ENCODE results near the gene TMEM8B. TPM values are rescaled to one million over a fixed set of nuclear protein-coding genes. Genes with fewer than 3 reads are reported as not detected.

The TMEM8B gene
- polyA plus RNA-seq, 3 donors: 2.6 to 11.6 (median 3.8) TPM

DNA sequence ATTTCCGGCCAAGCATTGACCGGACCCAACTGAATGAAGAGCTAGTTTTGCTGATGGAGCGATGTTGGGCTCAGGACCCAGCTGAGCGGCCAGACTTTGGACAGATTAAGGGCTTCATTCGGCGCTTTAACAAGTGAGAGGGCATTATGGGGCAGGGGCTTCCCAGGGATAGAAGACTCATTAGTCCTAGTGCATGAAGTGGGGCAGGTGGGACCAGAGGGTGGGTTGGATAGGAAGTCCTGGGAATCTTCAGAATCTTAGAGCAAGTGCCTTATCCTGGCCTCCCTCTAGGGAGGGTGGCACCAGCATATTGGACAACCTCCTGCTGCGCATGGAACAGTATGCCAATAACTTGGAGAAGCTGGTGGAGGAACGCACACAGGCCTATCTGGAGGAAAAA, 22.9 kb upstream of the TMEM8B start:
- Histone ChIP-seq H4K20me1 (ENCODE audit: insufficient read depth, low read length) (no peaks in the 10 kb centered on the region), H3K4me2 (replicated peaks; ENCODE audit: extremely low read depth, low read length, poor library complexity, severe bottlenecking) (no peak overlapping the region), H3K36me3 (replicated peaks in 1 of 2; ENCODE audit: control insufficient read depth in 1 of 2, insufficient read depth in 2 of 2, low read length in 2 of 2) (no peaks in the 10 kb centered on the region), H3K9me3 (replicated peaks in 1 of 2; ENCODE audit: control insufficient read depth in 1 of 2, insufficient read depth in 1 of 2, low read length in 2 of 2) (no peaks in the 10 kb centered on the region), H3K9ac (ENCODE audit: insufficient read depth, low read length, poor library complexity, severe bottlenecking) (no peak overlapping the region), H2AFZ (ENCODE audit: insufficient read depth, low read depth, low read length, poor library complexity, severe bottlenecking) (no peak overlapping the region), H3K4me1 (ENCODE audit: control insufficient read depth in 1 of 2, insufficient read depth in 2 of 2, low read length in 2 of 2) (peaks cover 0 to under 1% of the 10 kb centered on the region in 2 donors), H3K4me3 (replicated peaks in 1 of 3; ENCODE audit: low read depth in 2 of 3, low read length in 3 of 3) (no peak overlapping the region), H3K27me3 (ENCODE audit: control insufficient read depth in 2 of 2, insufficient read depth in 2 of 2, low read length in 2 of 2) (no peaks in the 10 kb centered on the region), H3K27ac (ENCODE audit: low read depth in 1 of 2, low read length in 2 of 2) (no peak overlapping the region), H3K79me2 (ENCODE audit: insufficient read depth, low read length) (no peaks in the 10 kb centered on the region)
- DNase-seq: no peak
- Mint-ChIP-seq H3K36me3 (peaks cover 2 to 4% of the 10 kb centered on the region in 2 donors), H3K27ac (no peak overlapping the region), H3K4me1 (peaks cover under 1% of the 10 kb centered on the region), H3K9me3 (no peaks in the 10 kb centered on the region), H3K4me3 (no peak overlapping the region), H3K27me3 (ENCODE audit: low read depth in 3 of 3) (peaks cover 1 to 4% (median 2%) of the 10 kb centered on the region in 3 donors)
- WGBS (ENCODE audit: insufficient coverage): 100% methylated on average over 7 of the region's 8 CpGs
- TF ChIP-seq, protein P1, sequence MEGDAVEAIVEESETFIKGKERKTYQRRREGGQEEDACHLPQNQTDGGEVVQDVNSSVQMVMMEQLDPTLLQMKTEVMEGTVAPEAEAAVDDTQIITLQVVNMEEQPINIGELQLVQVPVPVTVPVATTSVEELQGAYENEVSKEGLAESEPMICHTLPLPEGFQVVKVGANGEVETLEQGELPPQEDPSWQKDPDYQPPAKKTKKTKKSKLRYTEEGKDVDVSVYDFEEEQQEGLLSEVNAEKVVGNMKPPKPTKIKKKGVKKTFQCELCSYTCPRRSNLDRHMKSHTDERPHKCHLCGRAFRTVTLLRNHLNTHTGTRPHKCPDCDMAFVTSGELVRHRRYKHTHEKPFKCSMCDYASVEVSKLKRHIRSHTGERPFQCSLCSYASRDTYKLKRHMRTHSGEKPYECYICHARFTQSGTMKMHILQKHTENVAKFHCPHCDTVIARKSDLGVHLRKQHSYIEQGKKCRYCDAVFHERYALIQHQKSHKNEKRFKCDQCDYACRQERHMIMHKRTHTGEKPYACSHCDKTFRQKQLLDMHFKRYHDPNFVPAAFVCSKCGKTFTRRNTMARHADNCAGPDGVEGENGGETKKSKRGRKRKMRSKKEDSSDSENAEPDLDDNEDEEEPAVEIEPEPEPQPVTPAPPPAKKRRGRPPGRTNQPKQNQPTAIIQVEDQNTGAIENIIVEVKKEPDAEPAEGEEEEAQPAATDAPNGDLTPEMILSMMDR (IDR thresholded peaks at IDR 0.05): no peak
- intact Hi-C loops (cut with micrococcal nuclease): no loop called here

DNA sequence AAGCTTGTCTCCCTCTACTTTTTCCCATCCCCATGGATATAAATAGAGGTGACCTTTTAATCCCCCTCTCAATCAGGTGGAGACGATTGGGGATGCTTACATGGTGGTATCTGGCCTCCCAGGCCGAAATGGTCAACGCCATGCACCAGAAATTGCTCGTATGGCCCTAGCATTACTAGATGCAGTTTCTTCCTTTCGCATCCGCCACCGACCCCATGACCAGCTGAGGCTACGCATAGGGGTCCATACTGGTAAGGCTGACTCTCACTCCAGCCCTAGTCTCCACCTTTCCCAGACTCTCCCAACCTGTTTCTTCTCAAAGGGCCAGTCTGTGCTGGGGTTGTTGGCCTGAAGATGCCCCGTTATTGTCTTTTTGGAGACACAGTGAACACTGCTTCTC, 20.6 kb upstream of the TMEM8B start:
- Histone ChIP-seq H3K4me3 (replicated peaks in 1 of 3; ENCODE audit: low read depth in 2 of 3, low read length in 3 of 3) (no peak overlapping the region), H4K20me1 (ENCODE audit: insufficient read depth, low read length) (no peaks in the 10 kb centered on the region), H3K4me2 (replicated peaks; ENCODE audit: extremely low read depth, low read length, poor library complexity, severe bottlenecking) (no peak overlapping the region), H3K27ac (ENCODE audit: low read depth in 1 of 2, low read length in 2 of 2) (no peak overlapping the region), H3K9me3 (replicated peaks in 1 of 2; ENCODE audit: control insufficient read depth in 1 of 2, insufficient read depth in 1 of 2, low read length in 2 of 2) (no peaks in the 10 kb centered on the region), H3K9ac (ENCODE audit: insufficient read depth, low read length, poor library complexity, severe bottlenecking) (no peak overlapping the region), H3K79me2 (ENCODE audit: insufficient read depth, low read length) (peaks cover 1% of the 10 kb centered on the region), H3K4me1 (ENCODE audit: control insufficient read depth in 1 of 2, insufficient read depth in 2 of 2, low read length in 2 of 2) (peaks cover 18 to 23% of the 10 kb centered on the region in 2 donors), H3K36me3 (replicated peaks in 1 of 2; ENCODE audit: control insufficient read depth in 1 of 2, insufficient read depth in 2 of 2, low read length in 2 of 2) (no peaks in the 10 kb centered on the region), H2AFZ (ENCODE audit: insufficient read depth, low read depth, low read length, poor library complexity, severe bottlenecking) (no peak overlapping the region), H3K27me3 (ENCODE audit: control insufficient read depth in 2 of 2, insufficient read depth in 2 of 2, low read length in 2 of 2) (no peaks in the 10 kb centered on the region)
- Mint-ChIP-seq H3K9me3 (no peaks in the 10 kb centered on the region), H3K4me1 (peaks cover 17% of the 10 kb centered on the region), H3K27me3 (ENCODE audit: low read depth in 3 of 3) (peaks cover 0 to 5% (median 3%) of the 10 kb centered on the region in 3 donors), H3K4me3 (no peak overlapping the region), H3K36me3 (peaks cover 2 to 4% of the 10 kb centered on the region in 2 donors), H3K27ac (no peak overlapping the region)
- TF ChIP-seq, protein P1 (IDR thresholded peaks at IDR 0.05): no peak
- 100% methylated on average over 5 of the region's 9 CpGs for WGBS (ENCODE audit: insufficient coverage)
- intact Hi-C loops (cut with micrococcal nuclease): no loop called here
- no peak for DNase-seq
